Fibroblast of lung (primary cell): ENCODE data around the gene EMID1. TPM values are rescaled to one million over a fixed set of nuclear protein-coding genes. Genes with fewer than 3 reads are reported as not detected.

ENCODE experiments used
- DNase-seq, 2 donors: peaks; one replicate each; pipeline versions ENCODE4 v3.0.0 to v3.0.0-alpha.2; 2010; ENCODE audit warnings: low read depth in 2 of 2
- H2AFZ ChIP-seq: 2 replicates; pipeline ENCODE4 v1.5.1; 2012; ENCODE audit warnings: low read length, control low read depth, inconsistent platforms
- H3K27ac ChIP-seq: 2 replicates; pipeline ENCODE4 v1.5.1; 2011; ENCODE audit warnings: low read length, control low read depth; ENCODE audit not compliant: insufficient read depth
- H3K27me3 ChIP-seq: 2 replicates; pipeline ENCODE4 v1.5.1; 2011; ENCODE audit warnings: mild to moderate bottlenecking, low read length; ENCODE audit not compliant: control insufficient read depth, insufficient read depth
- H3K36me3 ChIP-seq: 2 replicates; pipeline ENCODE4 v1.5.1; 2011; ENCODE audit warnings: low read length; ENCODE audit not compliant: control insufficient read depth, insufficient read depth
- H3K4me1 ChIP-seq: 2 replicates; pipeline ENCODE4 v1.5.1; 2011; ENCODE audit warnings: low read length; ENCODE audit not compliant: control insufficient read depth, insufficient read depth; ENCODE audit errors: extremely low read depth
- H3K4me2 ChIP-seq: 2 replicates; pipeline ENCODE4 v1.5.1; 2011; ENCODE audit warnings: low read length, control low read depth; ENCODE audit not compliant: insufficient read depth; ENCODE audit errors: extremely low read depth
- H3K4me3 ChIP-seq, 4 experiments: fragments of 200-600 bp in 1 of 4; sonication (generic) in 1 of 4; replicated peaks in 1 of 4; 2 replicates each; pipeline ENCODE4 v1.5.1; 2011 to 2016; ENCODE audit warnings: low read length in 4 of 4, low read depth in 3 of 4, mild to moderate bottlenecking in 3 of 4, control low read depth in 2 of 4, inconsistent platforms in 1 of 4, mixed read lengths in 1 of 4; ENCODE audit not compliant: insufficient read depth in 1 of 4; ENCODE audit errors: control extremely low read depth in 1 of 4
- H3K79me2 ChIP-seq: 2 replicates; pipeline ENCODE4 v1.5.1; 2012; ENCODE audit warnings: mild to moderate bottlenecking, low read length, inconsistent platforms; ENCODE audit not compliant: control insufficient read depth, insufficient read depth
- H3K9ac ChIP-seq: 2 replicates; pipeline ENCODE4 v1.5.1; 2011; ENCODE audit warnings: mild to moderate bottlenecking, low read length, control low read depth; ENCODE audit not compliant: insufficient read depth
- H3K9me3 ChIP-seq: 2 replicates; pipeline ENCODE4 v1.5.1; 2012; ENCODE audit warnings: low read depth, low read length; ENCODE audit not compliant: control insufficient read depth, insufficient read depth
- H4K20me1 ChIP-seq: 2 replicates; pipeline ENCODE4 v1.5.1; 2011; ENCODE audit warnings: low read length; ENCODE audit not compliant: control insufficient read depth, insufficient read depth; ENCODE audit errors: extremely low read depth
- CTCF ChIP-seq, 2 donors: IDR thresholded peaks in 1 of 2; conservative IDR thresholded peaks in 1 of 2; 1 replicate in 1 of 2; 2 replicates in 1 of 2; pipeline ENCODE4 v1.5.1; 2011 to 2012; ENCODE audit warnings: low read length in 2 of 2, control low read depth in 1 of 2, inconsistent platforms in 1 of 2, low read depth in 1 of 2, mild to moderate bottlenecking in 1 of 2
- EZH2 ChIP-seq: IDR thresholded peaks from 2 replicates; pipeline ENCODE4 v1.5.1; 2012; ENCODE audit warnings: low read length, control low read depth, mild to moderate bottlenecking; ENCODE audit errors: missing control alignments
- polyA plus RNA-seq, 2 donors: library from polyadenylated mRNA; depleted of rRNA in 1 of 2; stranded (reverse) in 1 of 2; unstranded in 1 of 2; fragments of >200 nt; gene quantifications; 2 replicates each; pipeline ENCODE4 v1.2.1, GENCODE V29; 2011 to 2012; ENCODE audit warnings: missing spikeins in 1 of 2
- total RNA-seq: library from RNA; depleted of rRNA; stranded (reverse); fragments of >200 nt; gene quantifications from 2 replicates; pipeline ENCODE4 v1.2.1, GENCODE V29; 2014

EMID1 gene
- total and polyA plus RNA-seq, 2 donors (not counting 1 experiment from before 2014, with no cell fraction given) = 0.50 TPM; not detected in 1

- Histone ChIP-seq H2AFZ (no peak overlapping the region), H3K4me2 (peak overlapping the region; percentile 61), H3K27me3 (peaks cover 3% of the 10 kb centered on the region), H3K27ac (peak overlapping the region; percentile 60), H3K79me2 (peaks cover 14% of the 10 kb centered on the region), H3K36me3 (peaks cover 8% of the 10 kb centered on the region), H3K4me1 (peaks cover 17% of the 10 kb centered on the region), H3K4me3 (peak overlapping the region in 1 of 4 experiments; percentile 28), H3K9ac (no peak overlapping the region), H3K9me3 (no peaks in the 10 kb centered on the region), H4K20me1 (no peaks in the 10 kb centered on the region)
- peak; percentile 39 to 85 for DNase-seq
- TF ChIP-seq EZH2 (no peak), CTCF (conservative IDR thresholded peaks at IDR 0.05 in 1 of 2, IDR thresholded peaks at IDR 0.05 in 1 of 2; ENCODE audit: low read depth in 1 of 2, low read length in 2 of 2) (no peak)
Observed at GRCh38 chr22:29308791-29309262, 103.1 kb downstream of the EMID1 start.

Other genes starting within 250 kb of the EMID1 start
- 0.17 TPM in 1 of 2 replicates, not detected in the other for gene C22orf31, start 144.1 kb upstream of the EMID1 start, total RNA-seq
- 0.14 TPM in 1 of 2 replicates, not detected in the other for gene C22orf31, start 144.1 kb upstream of the EMID1 start, polyA plus RNA-seq
- gene KREMEN1, start 132.9 kb upstream of the EMID1 start, total RNA-seq = 6.4 and 12.9 TPM in 2 replicates
- gene KREMEN1, start 132.9 kb upstream of the EMID1 start, polyA plus RNA-seq = 7.0 and 13.5 TPM in 2 replicates
- gene RHBDD3, start 62.1 kb downstream of the EMID1 start, total RNA-seq = 20.3 and 20.6 TPM in 2 replicates
- 6.7 and 7.2 TPM in 2 replicates for gene RHBDD3, start 62.1 kb downstream of the EMID1 start, polyA plus RNA-seq
- gene EWSR1, start 62.4 kb downstream of the EMID1 start, total RNA-seq = 107 and 150 TPM in 2 replicates
- gene EWSR1, start 62.4 kb downstream of the EMID1 start, polyA plus RNA-seq = 172 and 224 TPM in 2 replicates
- 6.9 and 8.9 TPM in 2 replicates for gene GAS2L1, start 100.8 kb downstream of the EMID1 start, total RNA-seq
- 5.4 and 7.5 TPM in 2 replicates for gene GAS2L1, start 100.8 kb downstream of the EMID1 start, polyA plus RNA-seq
- not detected in 2 replicates for gene RASL10A, start 109.8 kb downstream of the EMID1 start, total RNA-seq
- gene RASL10A, start 109.8 kb downstream of the EMID1 start, polyA plus RNA-seq = not detected in 2 replicates
- 26.2 and 44.1 TPM in 2 replicates for gene AP1B1, start 182.7 kb downstream of the EMID1 start, total RNA-seq
- 45.6 and 76.0 TPM in 2 replicates for gene AP1B1, start 182.7 kb downstream of the EMID1 start, polyA plus RNA-seq
- not detected in 2 replicates for gene RFPL1, start 232.7 kb downstream of the EMID1 start, total RNA-seq
- not detected in 2 replicates for gene RFPL1, start 232.7 kb downstream of the EMID1 start, polyA plus RNA-seq